ENCODE results near the gene SLC9A3. TPM values are rescaled to one million over a fixed set of nuclear protein-coding genes. Genes with fewer than 3 reads are reported as not detected.

The SLC9A3 gene
- total RNA-seq, 4 donors from 2014 or later = 1.7 to 4.5 (median 2.9) TPM

- no peak for DNase-seq
- in situ Hi-C loops (cut with MboI; ENCODE audit: low sequenced_read_pairs in 4 of 4) = no loop called here
- H3K4me3 ChIP-seq = no peak overlapping the region
- no peaks in the 10 kb centered on the region for H3K4me1 ChIP-seq
- H3K27ac ChIP-seq = no peak overlapping the region
- H3K9me3 ChIP-seq = no peaks in the 10 kb centered on the region
- H3K36me3 ChIP-seq = no peaks in the 10 kb centered on the region
- ATAC-seq = no peak
- intact Hi-C loops (cut with DNase I; ENCODE audit: low total_unique reads) = no loop called here
- TF ChIP-seq CTCF (IDR thresholded peaks at IDR 0.05 in 4 of 5, conservative IDR thresholded peaks at IDR 0.05 in 1 of 5) (no peak), POLR2A (IDR thresholded peaks at IDR 0.05) (no peak)
- peaks cover 47 to 62% (median 56%) of the 10 kb centered on the region in 3 donors for H3K27me3 ChIP-seq
Observed at GRCh38 chr5:533243-533954, 9.2 kb upstream of the SLC9A3 start.

- Histone ChIP-seq H3K4me3 (no peak overlapping the region), H3K27me3 (peaks cover 50 to 66% (median 58%) of the 10 kb centered on the region in 3 donors), H3K9me3 (no peaks in the 10 kb centered on the region), H3K27ac (no peak overlapping the region), H3K36me3 (no peaks in the 10 kb centered on the region), H3K4me1 (no peaks in the 10 kb centered on the region)
- DNase-seq (no peak), ATAC-seq (no peak)
- intact Hi-C loops (cut with DNase I; ENCODE audit: low total_unique reads) (no loop called here), in situ Hi-C loops (cut with MboI; ENCODE audit: low sequenced_read_pairs in 4 of 4) (no loop called here)
- no peak for TF ChIP-seq POLR2A (IDR thresholded peaks at IDR 0.05)
- TF ChIP-seq CTCF (IDR thresholded peaks at IDR 0.05 in 4 of 5, conservative IDR thresholded peaks at IDR 0.05 in 1 of 5) = no peak
Observed at GRCh38 chr5:532521-533242, 8.4 kb upstream of the SLC9A3 start.

- no peaks in the 10 kb centered on the region for H3K4me1 ChIP-seq
- ATAC-seq (no peak), DNase-seq (no peak)
- intact Hi-C loops (cut with DNase I; ENCODE audit: low total_unique reads) (no loop called here), in situ Hi-C loops (cut with MboI; ENCODE audit: low sequenced_read_pairs in 4 of 4) (no loop called here)
- H3K27me3 ChIP-seq = peaks cover 58 to 73% (median 66%) of the 10 kb centered on the region in 3 donors
- no peaks in the 10 kb centered on the region for H3K36me3 ChIP-seq
- H3K4me3 ChIP-seq = no peak overlapping the region
- H3K9me3 ChIP-seq = no peaks in the 10 kb centered on the region
- TF ChIP-seq POLR2A (IDR thresholded peaks at IDR 0.05) (no peak), CTCF (IDR thresholded peaks at IDR 0.05 in 4 of 5, conservative IDR thresholded peaks at IDR 0.05 in 1 of 5) (no peak)
- H3K27ac ChIP-seq = no peak overlapping the region
Observed at GRCh38 chr5:531749-532315, 7.6 kb upstream of the SLC9A3 start.

GRCh38 chr5:531101-531748 lies 7.0 kb upstream of the SLC9A3 start:
- Histone ChIP-seq H3K27me3 (peaks cover 62 to 79% (median 72%) of the 10 kb centered on the region in 3 donors), H3K36me3 (no peaks in the 10 kb centered on the region), H3K9me3 (no peaks in the 10 kb centered on the region), H3K4me3 (no peak overlapping the region), H3K4me1 (no peaks in the 10 kb centered on the region), H3K27ac (no peak overlapping the region)
- intact Hi-C loops (cut with DNase I; ENCODE audit: low total_unique reads) (no loop called here), in situ Hi-C loops (cut with MboI; ENCODE audit: low sequenced_read_pairs in 4 of 4) (no loop called here)
- ATAC-seq (no peak), DNase-seq (no peak)
- TF ChIP-seq CTCF (IDR thresholded peaks at IDR 0.05 in 4 of 5, conservative IDR thresholded peaks at IDR 0.05 in 1 of 5) (no peak), POLR2A (IDR thresholded peaks at IDR 0.05) (no peak)

Measured in gastrocnemius medialis (tissue), 4 donors.